Smooth muscle cell of trachea (primary cell): ENCODE results near the gene A4GALT. TPM values are rescaled to one million over a fixed set of nuclear protein-coding genes. Genes with fewer than 3 reads are reported as not detected.

Experiments used
- total RNA-seq: library from RNA; depleted of rRNA; stranded (reverse); fragments of >200 nt; gene quantifications from 2 replicates; pipeline ENCODE4 v1.2.1, GENCODE V29; 2014

Gene A4GALT
- total RNA-seq, result 35.8 and 43.2 TPM in 2 replicates

GRCh38 chr22:42720263-42721044, at the start of gene A4GALT:
Gene A4GALT (minus strand): TSS chr22:42720870. CDS start chr22:42693951, 26,919 bp downstream.

GRCh38 chr22:42649246-42650099, 71.2 kb downstream of the A4GALT start, which contains the start of gene CYB5R3:
Gene CYB5R3 (minus strand): TSS chr22:42649392. CDS start chr22:42649315, 77 bp downstream.

Other genes starting within 250 kb of the A4GALT start
- gene RRP7A, start 201.1 kb downstream of the A4GALT start, total RNA-seq, result 26.9 and 35.9 TPM in 2 replicates
- 8.8 and 10.3 TPM in 2 replicates for gene SERHL2, start 166.9 kb downstream of the A4GALT start, total RNA-seq
- 32.4 TPM in 2 replicates for gene POLDIP3, start 106.0 kb downstream of the A4GALT start, total RNA-seq
- gene ATP5MGL, start 80.3 kb downstream of the A4GALT start, total RNA-seq, result 0.83 and 1.6 TPM in 2 replicates
- gene CYB5R3, start 71.5 kb downstream of the A4GALT start, total RNA-seq, result 80.9 and 122 TPM in 2 replicates
- gene ARFGAP3, start 136.4 kb upstream of the A4GALT start, total RNA-seq, result 79.4 and 90.0 TPM in 2 replicates